AG20443 (cell line): ENCODE data around the gene TCTN1.
"Not testable (repeated sequence)": the region's sequence is repeated elsewhere in the genome, so short reads cannot be mapped to it uniquely, and the experiment has no call there.

Source experiments
- DNase-seq: peaks from one replicate; pipeline ENCODE4 v3.0.0; 2012; ENCODE audit warnings: low spot score, mixed read lengths

Gene TCTN1

DNA sequence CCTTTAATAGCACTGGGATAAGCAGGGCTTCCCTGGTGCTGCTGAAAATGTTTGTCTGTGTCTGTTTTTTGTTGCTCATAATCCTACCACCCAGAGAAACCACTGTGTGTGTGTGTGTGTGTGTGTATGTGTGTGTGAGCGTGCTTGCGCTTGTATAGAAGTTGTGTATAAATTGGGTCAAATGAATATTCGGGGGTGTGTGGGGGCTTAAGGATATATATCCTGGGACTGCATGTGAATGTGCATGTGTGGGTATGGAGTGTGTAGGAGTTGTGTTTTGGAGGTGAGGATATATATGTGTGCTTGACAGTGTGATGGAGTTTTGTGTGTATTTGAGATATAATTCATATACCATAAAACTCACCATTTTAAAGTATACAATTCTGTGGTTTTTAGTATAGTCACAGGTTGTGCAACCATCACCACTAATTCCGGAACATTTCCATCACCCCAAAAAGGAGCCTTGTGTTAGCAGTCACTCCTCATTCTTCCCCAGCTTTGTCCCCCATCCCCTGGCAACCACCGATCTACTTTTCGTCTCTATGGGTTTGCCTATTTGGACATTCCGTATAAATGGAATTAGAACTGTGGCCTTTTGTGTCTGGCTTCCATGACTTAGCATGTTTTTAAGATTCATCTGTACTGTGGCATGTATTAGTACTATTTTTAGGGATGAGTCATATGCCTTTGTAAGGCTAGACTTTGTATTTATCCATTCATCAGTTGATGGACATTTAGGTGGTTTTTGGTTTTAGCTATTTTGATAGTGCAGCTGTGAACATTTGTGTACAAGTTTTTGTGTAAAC lies 25.6 kb downstream of the TCTN1 start:
- DNase-seq = peak; percentile 34

GRCh38 chr12:110640275-110641025 lies 26.5 kb downstream of the TCTN1 start:
- no peak for DNase-seq

DNA sequence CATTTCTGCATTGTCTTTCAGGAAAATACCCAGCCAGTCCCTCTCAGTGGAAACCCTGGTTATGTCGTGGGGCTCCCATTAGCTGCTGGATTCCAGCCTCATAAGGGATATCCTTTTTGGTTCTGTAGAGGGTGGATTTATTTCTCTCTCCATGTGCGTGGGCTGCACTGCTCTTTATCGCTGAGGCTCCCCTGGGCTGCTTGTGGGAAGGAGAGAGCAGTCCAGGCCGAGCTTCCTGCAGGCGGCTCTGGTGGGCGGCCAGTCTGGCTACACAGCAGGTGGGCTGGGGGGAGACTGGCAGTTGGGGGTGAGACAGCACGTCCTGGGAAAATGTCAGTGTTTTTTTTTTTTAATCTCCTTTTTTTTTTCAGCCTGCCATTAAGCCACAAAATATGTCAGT lies 27.6 kb downstream of the TCTN1 start:
- no peak for DNase-seq

DNA sequence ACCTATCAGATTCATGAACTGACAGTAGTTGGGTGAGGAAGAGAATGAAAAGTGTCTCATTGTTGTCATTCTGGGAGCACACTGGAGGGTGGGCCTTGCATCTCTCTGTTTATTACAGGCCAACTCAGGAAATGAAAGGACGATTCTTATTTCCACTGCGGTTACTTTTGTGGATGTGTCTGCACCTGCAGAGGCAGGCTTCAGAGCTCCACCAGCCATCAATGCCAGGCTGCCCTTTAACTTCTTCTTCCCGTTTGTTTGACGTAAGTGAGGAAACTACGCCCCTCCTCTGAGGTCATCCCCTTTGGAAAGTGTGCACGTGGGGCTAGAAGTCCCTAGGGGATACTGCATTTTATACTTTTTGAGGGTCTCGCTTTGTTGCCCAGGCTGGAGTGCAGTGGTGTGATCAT lies 33.7 kb downstream of the TCTN1 start:
- DNase-seq = no peak

GRCh38 chr12:110649341-110649847 lies 35.5 kb downstream of the TCTN1 start:
- no peak for DNase-seq

GRCh38 chr12:110654238-110654637 lies 40.3 kb downstream of the TCTN1 start:
- DNase-seq = not testable (repeated sequence)

- no peak for DNase-seq
These were observed 42.2 kb downstream of the TCTN1 start for GRCh38 chr12:110656071-110656655.

DNA sequence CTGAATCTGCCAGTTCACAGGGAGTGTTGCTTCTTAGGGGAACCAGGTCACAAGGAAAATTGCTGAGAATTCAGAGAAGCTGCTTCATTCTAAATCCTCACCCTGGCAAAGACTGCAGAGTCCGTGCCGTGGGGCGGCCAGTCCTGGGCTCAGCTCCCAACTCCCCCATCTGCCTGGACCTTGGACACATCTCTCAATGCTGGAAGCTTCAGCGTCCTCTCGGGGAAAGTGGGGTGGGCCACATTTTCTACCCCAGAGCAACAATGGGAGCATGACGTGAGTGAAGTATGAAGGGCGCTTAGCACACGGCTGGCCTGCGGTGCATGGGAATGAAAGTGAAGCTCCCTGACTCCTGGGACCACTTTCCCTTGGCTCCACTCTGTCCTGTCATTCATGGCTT lies 43.8 kb downstream of the TCTN1 start:
- no peak for DNase-seq

GRCh38 chr12:110658242-110658641 lies 44.3 kb downstream of the TCTN1 start:
- DNase-seq = no peak

DNA sequence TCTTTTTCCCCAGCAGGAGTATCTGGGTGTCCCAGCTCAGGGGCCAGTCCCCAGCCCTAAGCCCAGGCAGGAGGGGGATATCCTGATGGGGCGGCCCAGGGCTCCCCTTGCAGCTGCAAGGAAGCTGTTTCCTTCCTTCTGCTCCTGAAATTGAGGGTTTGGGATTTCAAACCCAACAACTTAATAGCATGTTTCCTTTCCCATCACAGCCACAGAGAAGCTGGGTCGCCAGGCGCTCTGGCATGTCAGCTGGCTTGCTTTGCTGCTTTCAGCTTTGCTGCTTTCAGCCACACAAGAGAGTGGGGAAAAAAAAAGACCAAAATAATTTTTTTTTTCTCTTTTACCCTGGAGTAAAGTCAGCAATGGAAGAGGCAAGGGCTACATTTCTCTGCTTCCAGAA lies 44.9 kb downstream of the TCTN1 start:
- no peak for DNase-seq

DNA sequence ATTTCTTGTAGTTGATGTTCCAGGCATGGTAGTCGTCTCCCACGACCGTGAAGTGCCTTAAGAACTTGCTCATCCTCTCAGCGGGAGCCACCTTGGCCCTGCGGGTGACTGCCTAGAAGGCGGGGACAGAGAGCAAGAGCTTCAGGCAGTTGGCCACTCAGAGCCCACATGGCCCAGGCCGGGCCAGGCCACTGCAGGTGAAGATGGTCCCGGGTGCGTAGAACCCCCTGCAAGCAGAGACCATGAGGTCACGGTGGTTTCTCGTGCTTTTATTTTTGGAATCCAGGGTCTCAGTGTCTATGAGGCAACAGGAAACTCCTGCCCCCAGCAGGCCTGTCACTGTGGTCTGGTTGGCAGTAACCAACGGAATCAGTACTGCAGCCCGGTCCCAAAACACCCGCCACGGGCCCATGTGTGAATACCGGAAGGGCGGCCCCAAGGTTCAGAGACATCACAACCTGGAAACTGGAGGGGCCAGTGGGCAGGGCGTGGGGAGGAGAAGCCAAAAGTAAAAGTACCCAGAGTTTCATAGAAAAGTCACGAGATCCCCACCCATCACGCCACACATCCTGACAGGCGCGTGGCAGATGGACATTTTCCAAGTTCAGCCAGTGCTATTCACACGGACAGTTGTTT lies 47.5 kb downstream of the TCTN1 start:
- no peak for DNase-seq

DNA sequence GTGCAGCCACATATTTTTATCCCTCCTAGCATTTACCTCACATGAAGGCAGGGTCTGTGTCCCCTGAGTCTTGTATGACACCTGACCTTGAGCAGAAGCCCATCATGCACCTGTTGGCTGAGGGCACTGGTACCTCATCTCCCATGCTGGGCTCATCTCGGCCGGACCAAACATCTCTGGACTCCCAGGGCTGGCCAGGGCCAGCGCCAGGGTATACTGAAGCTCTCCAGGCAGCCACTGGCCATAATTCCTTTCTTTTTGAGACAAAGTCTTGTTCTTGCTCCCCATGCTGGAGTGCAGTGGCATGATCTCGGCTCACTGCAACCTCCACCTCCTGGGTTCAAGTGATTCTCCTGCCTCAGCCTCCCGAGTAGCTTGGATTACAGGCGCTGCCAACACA lies 53.0 kb downstream of the TCTN1 start:
- DNase-seq = no peak

- no peak for DNase-seq
These were observed 53.7 kb downstream of the TCTN1 start for GRCh38 chr12:110667671-110668070.

DNA sequence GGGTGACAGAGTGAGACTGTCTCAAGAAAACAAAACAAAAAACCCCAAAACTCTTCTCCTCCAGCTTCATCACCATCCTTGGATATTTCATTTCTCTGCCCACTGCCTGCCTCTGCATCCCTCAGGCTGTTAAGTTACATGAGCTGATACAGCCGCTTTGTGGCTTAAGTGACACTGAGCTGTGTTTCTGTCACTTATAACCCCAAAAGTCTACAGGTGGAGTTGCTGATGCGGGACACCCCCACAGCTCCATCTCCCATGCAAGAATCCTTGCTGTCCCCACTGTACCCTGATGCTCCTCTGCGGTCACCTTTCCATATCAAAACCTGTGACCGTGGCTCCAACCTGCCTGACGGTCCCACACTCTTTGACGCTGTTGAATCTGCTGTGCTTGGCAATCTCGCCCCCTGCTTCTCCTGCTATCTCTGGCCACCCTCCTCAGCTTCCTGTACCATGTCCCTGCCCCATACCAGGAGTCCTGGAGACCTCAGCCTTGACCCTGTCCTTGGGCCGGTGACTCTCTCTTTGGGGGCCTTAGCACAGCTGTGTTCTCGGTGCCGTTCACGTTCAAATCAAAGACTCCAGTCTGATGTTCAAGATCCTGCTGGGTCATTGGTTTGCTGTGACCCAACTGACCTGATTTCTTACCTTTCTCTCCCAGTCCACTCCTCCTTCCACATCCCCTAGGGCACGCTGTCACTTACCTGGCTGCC lies 54.7 kb downstream of the TCTN1 start:
- no peak for DNase-seq

- DNase-seq = no peak
These were observed 55.2 kb downstream of the TCTN1 start for GRCh38 chr12:110669193-110669502.

DNA sequence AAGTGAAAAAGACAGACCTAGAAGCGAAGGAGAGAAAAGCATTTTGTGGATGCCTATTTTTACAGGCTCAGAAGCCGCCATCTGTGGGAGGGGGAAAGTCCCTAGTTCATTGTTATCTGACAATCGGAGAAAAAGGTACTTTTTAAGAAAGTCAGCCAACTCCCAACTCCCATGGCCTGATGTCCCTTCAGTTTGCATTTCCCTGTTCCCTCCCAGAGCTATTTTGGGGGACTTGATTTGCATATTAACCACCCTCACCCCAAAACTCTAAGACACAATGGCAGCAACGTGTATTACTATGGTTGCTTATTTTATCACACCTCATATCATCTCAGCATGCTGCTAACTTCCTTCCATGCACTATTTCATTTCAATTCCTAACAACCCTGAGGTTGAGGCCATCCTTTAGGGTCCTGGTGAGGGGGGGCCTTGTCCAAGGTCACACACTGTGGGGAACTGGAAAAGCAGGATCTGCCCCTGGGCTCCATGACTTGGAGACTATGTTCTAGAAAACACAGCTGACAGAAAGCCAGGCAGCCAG lies 56.3 kb downstream of the TCTN1 start:
- DNase-seq = no peak

DNA sequence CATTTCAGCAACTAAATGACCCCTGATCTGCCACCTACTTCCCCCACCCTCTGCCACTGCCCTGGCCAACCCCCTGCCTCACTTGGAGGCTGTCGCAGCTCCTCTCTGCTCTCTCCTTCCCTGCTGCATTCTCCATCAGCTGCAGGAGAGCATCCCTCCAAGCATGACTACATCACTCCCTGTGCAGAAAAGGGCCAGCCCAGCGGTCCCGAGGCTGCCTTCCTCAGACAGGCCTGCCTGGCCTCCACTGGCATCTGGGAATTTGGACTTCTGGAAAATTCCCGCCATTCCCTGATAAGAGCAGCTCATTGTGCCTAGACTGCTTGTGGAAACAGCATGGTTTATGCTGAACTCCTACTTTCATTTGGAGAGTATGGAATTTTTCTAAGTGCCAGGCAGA lies 62.2 kb downstream of the TCTN1 start:
- DNase-seq = no peak

- DNase-seq = no peak
These were observed 63.4 kb downstream of the TCTN1 start for GRCh38 chr12:110677206-110677911.

GRCh38 chr12:110677982-110678381 lies 64.1 kb downstream of the TCTN1 start:
- no peak for DNase-seq

GRCh38 chr12:110679201-110679600 lies 65.3 kb downstream of the TCTN1 start:
- DNase-seq = no peak

DNA sequence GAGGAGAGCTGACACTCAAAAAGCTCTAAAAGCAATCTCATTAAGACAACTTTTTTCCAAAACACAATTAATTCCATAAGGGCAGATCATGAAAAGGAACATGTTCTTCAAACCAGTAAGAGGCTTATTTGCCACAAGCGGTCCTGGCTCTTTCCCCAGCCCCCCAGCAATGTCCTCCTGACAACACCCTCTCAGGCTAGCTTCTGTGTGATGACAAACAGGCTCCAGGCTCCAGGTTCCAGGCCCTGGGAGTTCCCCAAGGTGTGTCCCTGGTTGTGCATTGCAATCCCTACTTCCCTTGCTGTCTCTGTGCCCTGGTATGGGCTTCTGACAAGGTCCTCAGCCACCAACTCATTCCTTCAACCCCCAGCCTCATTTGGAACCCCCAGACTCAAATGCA lies 66.1 kb downstream of the TCTN1 start:
- no peak for DNase-seq
